DND-41 (cell line): ENCODE measurements around the gene RETREG2.

Source experiments
- CTCF ChIP-seq: IDR thresholded peaks from 2 replicates; pipeline ENCODE4 v1.5.1; 2012; ENCODE audit warnings: borderline replicate concordance, low read length, moderate library complexity, mild to moderate bottlenecking; ENCODE audit not compliant: poor library complexity, severe bottlenecking; ENCODE audit errors: extremely low read depth
- EZH2 ChIP-seq: IDR thresholded peaks from 3 replicates; pipeline ENCODE4 v1.6.1; 2012; ENCODE audit warnings: borderline replicate concordance, low read depth, mild to moderate bottlenecking, moderate library complexity, low read length, inconsistent platforms; ENCODE audit not compliant: severe bottlenecking

GRCh38 chr2:219179601-219180465 is 1.8 kb downstream of the RETREG2 start:
- TF ChIP-seq CTCF (no peak), EZH2 (no peak)
